ENCODE data around the gene RARG. TPM values are rescaled to one million over a fixed set of nuclear protein-coding genes. Genes with fewer than 3 reads are reported as not detected.

The RARG gene
- total and polyA plus RNA-seq, 2 donors (not counting 3 experiments of a cell fraction or from before 2014, with no cell fraction given): 9.9 to 19.5 TPM

- H3K9me3 ChIP-seq (replicated peaks; ENCODE audit: control insufficient read depth, insufficient read depth, low read length): no peaks in the 10 kb centered on the region
- ChIA-PET CTCF (interaction anchor here (0.6 to 6.7 kb wide), 7 partner anchors 11 to 157 kb away, joined by 3 to 249 read pairs (median 4); partner anchors contain the start of genes CSAD and ZNF740), POLR2A (interaction anchor here (0.6 to 1.1 kb wide), 3 partner anchors 40 to 269 kb away, joined by 3 to 5 read pairs (median 3); partner anchors contain the start of gene SPRYD3)
- FAIRE-seq (no peak), DNase-seq (ENCODE audit: low read depth, low spot score) (no peak)
- no peaks in the 10 kb centered on the region for H3K9me1 ChIP-seq (replicated peaks; ENCODE audit: control insufficient read depth, extremely low read depth, insufficient read depth, low read length)
- TF ChIP-seq EZH2 (IDR thresholded peaks at IDR 0.05; ENCODE audit: borderline replicate concordance, low read depth, low read length, severe bottlenecking): no peak
- TF ChIP-seq FOS (IDR thresholded peaks at IDR 0.05; ENCODE audit: borderline replicate concordance, insufficient read depth, low read length): no peak
- TF ChIP-seq, protein P1, sequence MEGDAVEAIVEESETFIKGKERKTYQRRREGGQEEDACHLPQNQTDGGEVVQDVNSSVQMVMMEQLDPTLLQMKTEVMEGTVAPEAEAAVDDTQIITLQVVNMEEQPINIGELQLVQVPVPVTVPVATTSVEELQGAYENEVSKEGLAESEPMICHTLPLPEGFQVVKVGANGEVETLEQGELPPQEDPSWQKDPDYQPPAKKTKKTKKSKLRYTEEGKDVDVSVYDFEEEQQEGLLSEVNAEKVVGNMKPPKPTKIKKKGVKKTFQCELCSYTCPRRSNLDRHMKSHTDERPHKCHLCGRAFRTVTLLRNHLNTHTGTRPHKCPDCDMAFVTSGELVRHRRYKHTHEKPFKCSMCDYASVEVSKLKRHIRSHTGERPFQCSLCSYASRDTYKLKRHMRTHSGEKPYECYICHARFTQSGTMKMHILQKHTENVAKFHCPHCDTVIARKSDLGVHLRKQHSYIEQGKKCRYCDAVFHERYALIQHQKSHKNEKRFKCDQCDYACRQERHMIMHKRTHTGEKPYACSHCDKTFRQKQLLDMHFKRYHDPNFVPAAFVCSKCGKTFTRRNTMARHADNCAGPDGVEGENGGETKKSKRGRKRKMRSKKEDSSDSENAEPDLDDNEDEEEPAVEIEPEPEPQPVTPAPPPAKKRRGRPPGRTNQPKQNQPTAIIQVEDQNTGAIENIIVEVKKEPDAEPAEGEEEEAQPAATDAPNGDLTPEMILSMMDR (IDR thresholded peaks at IDR 0.05; ENCODE audit: extremely low read depth in 1 of 2, insufficient read depth in 1 of 2, low read depth in 1 of 2, low read length in 2 of 2): no peak
- TF ChIP-seq JUN (IDR thresholded peaks at IDR 0.05; ENCODE audit: borderline replicate concordance, insufficient read depth, insufficient read length, low read depth): no peak
- no peak for TF ChIP-seq POLR2A (IDR thresholded peaks at IDR 0.05; ENCODE audit: low read depth, low read length)
- TF ChIP-seq POLR2AphosphoS5 (IDR thresholded peaks at IDR 0.05; ENCODE audit: insufficient read depth, low read depth, low read length): no peak
- TF ChIP-seq GATA2 (IDR thresholded peaks at IDR 0.05; ENCODE audit: insufficient read depth, insufficient read length, low read depth, low read length): no peak
- TF ChIP-seq MYC (IDR thresholded peaks at IDR 0.05; ENCODE audit: low read depth, low read length): no peak
- TF ChIP-seq, protein P2, sequence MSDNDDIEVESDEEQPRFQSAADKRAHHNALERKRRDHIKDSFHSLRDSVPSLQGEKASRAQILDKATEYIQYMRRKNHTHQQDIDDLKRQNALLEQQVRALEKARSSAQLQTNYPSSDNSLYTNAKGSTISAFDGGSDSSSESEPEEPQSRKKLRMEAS (IDR thresholded peaks at IDR 0.05; ENCODE audit: insufficient read depth, insufficient read length): no peak
- intact Hi-C loops (cut with micrococcal nuclease): no loop called here
- peaks cover 6% of the 10 kb centered on the region for H3K4me1 ChIP-seq (ENCODE audit: control insufficient read depth, extremely low read depth, insufficient read depth, low read length)
- no peak overlapping the region for H3K4me3 ChIP-seq (replicated peaks in 1 of 3; ENCODE audit: insufficient read depth in 1 of 3, low read depth in 1 of 3, low read length in 3 of 3)
- H3K36me3 ChIP-seq (ENCODE audit: control insufficient read depth in 2 of 2, extremely low read depth in 1 of 2, insufficient read depth in 2 of 2, low read length in 2 of 2): no peaks in the 10 kb centered on the region
- H3K79me2 ChIP-seq (ENCODE audit: control insufficient read depth, insufficient read depth, low read length): no peaks in the 10 kb centered on the region
- H3K4me2 ChIP-seq (ENCODE audit: insufficient read depth, low read length): no peak overlapping the region
- dilution Hi-C loops (cut with MboI; ENCODE audit: extremely low pct_ligation_motif_present, low sequenced_read_pairs): no loop called here
- no peak overlapping the region for H3K9ac ChIP-seq (replicated peaks; ENCODE audit: extremely low read depth, insufficient read depth, low read length)
- no peak overlapping the region for H2AFZ ChIP-seq (ENCODE audit: low read depth, low read length)
- BruUV-seq (replicated peaks): no TSS peak
- no peak overlapping the region for H3K27ac ChIP-seq (ENCODE audit: insufficient read depth, low read depth, low read length)
- H4K20me1 ChIP-seq (replicated peaks; ENCODE audit: control insufficient read depth, extremely low read depth, insufficient read depth, low read length): no peaks in the 10 kb centered on the region
- H3K27me3 ChIP-seq (ENCODE audit: control insufficient read depth in 2 of 2, insufficient read depth in 2 of 2, low read length in 2 of 2): peaks cover 0 to 2% of the 10 kb centered on the region in 2 experiments
These were observed 37.0 kb downstream of the RARG start for GRCh38 chr12:53194973-53195372.
